HCT116 (cell line): Measurements from ENCODE around the gene STRN. TPM values are rescaled to one million over a fixed set of nuclear protein-coding genes. Genes with fewer than 3 reads are reported as not detected.

Experiments used
- ATAC-seq: fragments of 200-7000 bp; cut with Tn5 transposase; 2 replicates; pipeline ENCODE4 v1.9.1; 2020; ENCODE audit warnings: mild to moderate bottlenecking, moderate library complexity
- BruUV-seq: library from RNA; stranded (reverse); fragments of 400-500 nt; replicated peaks from 2 replicates; lab custom pipeline; 2021; lab: Mats Ljungman, UMichigan
- CTCF ChIA-PET: fragments of 300-600 bp; sonication (Branson Sonifier 250); formaldehyde crosslinking; loops from one replicate; lab custom pipeline; 2021; ENCODE audit warnings: antibody characterized with exemption; lab: Charles Lee
- POLR2A ChIA-PET: fragments of 300-600, 350-600 bp; sonication (Branson Sonifier 250); formaldehyde crosslinking; loops from one replicate; lab custom pipeline; 2021; ENCODE audit warnings: antibody characterized with exemption; lab: Charles Lee
- RAD21 ChIA-PET, 2 experiments: fragments of 300-600 bp; sonication (Branson Sonifier 250); formaldehyde crosslinking; loops; one replicate each; lab custom pipeline; 2023; ENCODE audit warnings: low total read pairs in 2 of 2; ENCODE audit not compliant: uncharacterized antibody in 2 of 2, unreplicated experiment in 2 of 2, low non-redundant PET in 1 of 2; lab: Charles Lee
- DNase-seq: peaks from one replicate; pipeline ENCODE4 v3.0.0-alpha.2; 2010; ENCODE audit warnings: low read depth, low spot score
- H2AFZ ChIP-seq: fragments of 200-600 bp; shearing (Covaris generic), sonication (generic); 2 replicates; pipeline ENCODE4 v1.6.1; 2017; ENCODE audit warnings: low read depth, mixed run types, mixed read lengths, antibody characterized with exemption, low read length; ENCODE audit not compliant: poor library complexity, severe bottlenecking
- H3K27ac ChIP-seq: 2 replicates; pipeline ENCODE4 v1.5.1; 2012; ENCODE audit warnings: low read depth, low read length
- H3K27me3 ChIP-seq: fragments of 200-600 bp; sonication (generic); 2 replicates; pipeline ENCODE4 v1.6.1; 2016; ENCODE audit warnings: mixed run types, low read length, mixed read lengths; ENCODE audit not compliant: insufficient read depth
- H3K36me3 ChIP-seq, 2 experiments: fragments of 200-500 bp in 1 of 2; fragments of 200-600 bp in 1 of 2; sonication (Bioruptor generic) in 1 of 2; sonication (generic) in 1 of 2; 2 replicates each; pipeline versions ENCODE4 v1.5.1 to v1.6.1; 2014 to 2016; ENCODE audit warnings: low read length in 2 of 2, inconsistent platforms in 1 of 2, mixed read lengths in 1 of 2, mixed run types in 1 of 2; ENCODE audit not compliant: insufficient read depth in 2 of 2, control insufficient read depth in 1 of 2
- H3K4me1 ChIP-seq, 2 experiments: fragments of 200-600 bp in 1 of 2; sonication (generic) in 1 of 2; 2 replicates each; pipeline versions ENCODE4 v1.5.1 to v1.6.1; 2012 to 2017; ENCODE audit warnings: low read length in 2 of 2, inconsistent platforms in 1 of 2, mild to moderate bottlenecking in 1 of 2, mixed read lengths in 1 of 2, mixed run types in 1 of 2, moderate library complexity in 1 of 2; ENCODE audit not compliant: insufficient read depth in 2 of 2, control insufficient read depth in 1 of 2
- H3K4me2 ChIP-seq: fragments of 200-600 bp; sonication (generic); 2 replicates; pipeline ENCODE4 v1.6.1; 2017; ENCODE audit warnings: mixed run types, low read length, mixed read lengths
- H3K4me3 ChIP-seq, 2 experiments: fragments of 200-600 bp in 1 of 2; sonication (generic) in 1 of 2; replicated peaks in 1 of 2; 2 replicates each; pipeline ENCODE4 v1.5.1; 2011 to 2016; ENCODE audit warnings: low read length in 2 of 2, control low read depth in 1 of 2, low read depth in 1 of 2, mild to moderate bottlenecking in 1 of 2, mixed read lengths in 1 of 2, mixed run types in 1 of 2
- H3K79me2 ChIP-seq: fragments of 200-600 bp; sonication (generic); 2 replicates; pipeline ENCODE4 v1.6.1; 2017; ENCODE audit warnings: mild to moderate bottlenecking, mixed run types, low read length, moderate library complexity, mixed read lengths; ENCODE audit not compliant: insufficient read depth
- H3K9ac ChIP-seq: fragments of 200-600 bp; sonication (generic); 2 replicates; pipeline ENCODE4 v1.6.1; 2016; ENCODE audit warnings: low read length, mixed read lengths
- H3K9me2 ChIP-seq: fragments of 200-600 bp; sonication (generic), shearing (Covaris generic); 2 replicates; pipeline ENCODE4 v1.6.1; 2017; ENCODE audit warnings: mixed run types, mild to moderate bottlenecking, moderate library complexity; ENCODE audit not compliant: insufficient read depth
- H3K9me3 ChIP-seq, 2 experiments: fragments of 200-500 bp in 1 of 2; fragments of 200-600 bp in 1 of 2; sonication (Bioruptor generic) in 1 of 2; sonication (generic) in 1 of 2; 2 replicates each; pipeline ENCODE4 v1.6.1; 2014 to 2017; ENCODE audit warnings: low read length in 2 of 2, mixed read lengths in 2 of 2, inconsistent platforms in 1 of 2, low read depth in 1 of 2, mild to moderate bottlenecking in 1 of 2, mixed run types in 1 of 2, moderate library complexity in 1 of 2; ENCODE audit not compliant: control insufficient read depth in 1 of 2, insufficient read depth in 1 of 2
- H4K20me1 ChIP-seq: fragments of 200-600 bp; sonication (generic), shearing (Covaris generic); 2 replicates; pipeline ENCODE4 v1.6.1; 2017; ENCODE audit warnings: mixed run types, mild to moderate bottlenecking, moderate library complexity; ENCODE audit not compliant: insufficient read depth
- ATF3 ChIP-seq: IDR thresholded peaks from 2 replicates; pipeline ENCODE4 v1.6.1; 2012
- CEBPB ChIP-seq: IDR thresholded peaks from 2 replicates; pipeline ENCODE4 v1.6.1; 2012; ENCODE audit warnings: low read depth
- CTCF ChIP-seq, 3 experiments: fragments of 200-600 bp in 1 of 3; sonication (generic) in 1 of 3; IDR thresholded peaks in 2 of 3; conservative IDR thresholded peaks in 1 of 3; 2 replicates each; pipeline ENCODE4 v1.5.1; 2012 to 2017; ENCODE audit warnings: low read depth in 2 of 3, low read length in 2 of 3, antibody characterized with exemption in 1 of 3, borderline replicate concordance in 1 of 3, control low read depth in 1 of 3, mild to moderate bottlenecking in 1 of 3, mixed read lengths in 1 of 3, mixed run types in 1 of 3, moderate library complexity in 1 of 3; ENCODE audit not compliant: insufficient read depth in 1 of 3
- ELF1 ChIP-seq: IDR thresholded peaks from 2 replicates; pipeline ENCODE4 v1.6.1; 2012; ENCODE audit warnings: low read depth, borderline replicate concordance
- FOSL1 ChIP-seq: IDR thresholded peaks from 2 replicates; pipeline ENCODE4 v1.6.1; 2012; ENCODE audit warnings: low read depth
- POLR2AphosphoS5 ChIP-seq: IDR thresholded peaks from 2 replicates; pipeline ENCODE4 v1.6.1; 2011; ENCODE audit warnings: mild to moderate bottlenecking, low read depth, low read length, moderate library complexity
- REST ChIP-seq: IDR thresholded peaks from 2 replicates; pipeline ENCODE4 v1.6.1; 2012; ENCODE audit warnings: low read depth
- SIN3A ChIP-seq: IDR thresholded peaks from 2 replicates; pipeline ENCODE4 v1.6.1; 2012; ENCODE audit warnings: low read depth
- ZBTB33 ChIP-seq: IDR thresholded peaks from 2 replicates; pipeline ENCODE4 v1.6.1; 2011; ENCODE audit warnings: mild to moderate bottlenecking, low read length, moderate library complexity; ENCODE audit not compliant: insufficient replicate concordance; ENCODE audit errors: extremely low read depth
- intact Hi-C: fragments of 100-400 bp; cut with micrococcal nuclease; formaldehyde crosslinking; loops from 2 replicates; pipeline ENCODE4 v1.10.0; 2022
- total RNA-seq: library from RNA; stranded (reverse); gene quantifications from one replicate; pipeline ENCODE4 v1.2.1, GENCODE V29; 2021; ENCODE audit not compliant: unreplicated experiment

Gene STRN
- total RNA-seq, 1 experiment from 2014 or later = 26.4 TPM

- no peak for TF ChIP-seq REST
- TF ChIP-seq CEBPB = no peak
- no peak for TF ChIP-seq ZBTB33
- TF ChIP-seq POLR2AphosphoS5 = no peak
- no peak for TF ChIP-seq SIN3A
- no peak for TF ChIP-seq FOSL1
- no peak for TF ChIP-seq ELF1
Observed at GRCh38 chr2:36807223-36807886, 159.0 kb downstream of the STRN start (continued).

GRCh38 chr2:36805635-36806224 is 160.6 kb downstream of the STRN start:
- no peak overlapping the region for H2AFZ ChIP-seq
- RAD21 ChIA-PET = no interaction called here
- CTCF ChIA-PET = no interaction called here

More at GRCh38 chr2:36805635-36806224, 160.6 kb downstream of the STRN start:
- Histone ChIP-seq H4K20me1 (no peaks in the 10 kb centered on the region), H3K9ac (no peak overlapping the region), H3K9me2 (no peaks in the 10 kb centered on the region), H3K4me3 (no peak overlapping the region), H3K27me3 (no peaks in the 10 kb centered on the region), H3K27ac (no peak overlapping the region), H3K4me1 (no peaks in the 10 kb centered on the region), H3K36me3 (no peaks in the 10 kb centered on the region), H3K4me2 (no peak overlapping the region), H3K9me3 (no peaks in the 10 kb centered on the region), H3K79me2 (no peaks in the 10 kb centered on the region)
- intact Hi-C loops = no loop called here
- DNase-seq = no peak
- no peak for ATAC-seq
- TF ChIP-seq ZBTB33 (no peak), ATF3 (no peak), POLR2AphosphoS5 (no peak), CTCF (IDR thresholded peaks at IDR 0.05 in 2 of 3, conservative IDR thresholded peaks at IDR 0.05 in 1 of 3; ENCODE audit: borderline replicate concordance in 1 of 3, insufficient read depth in 1 of 3, low read depth in 2 of 3, low read length in 2 of 3) (no peak)
- POLR2A ChIA-PET = no interaction called here
- BruUV-seq = no TSS peak
